ENCODE data around the gene LRRC1. TPM values are rescaled to one million over a fixed set of nuclear protein-coding genes. Genes with fewer than 3 reads are reported as not detected.

Gene LRRC1
- total RNA-seq, 4 donors from 2014 or later, result 39.0 to 62.5 (median 52.2) TPM

GRCh38 chr6:53929821-53930120, 135.0 kb downstream of the LRRC1 start:
- TF ChIP-seq CTCF (IDR thresholded peaks at IDR 0.05) (no peak), POLR2A (IDR thresholded peaks at IDR 0.05) (no peak)
- peak in 1 of 2 donors; percentile 78 for DNase-seq (ENCODE audit: low spot score in 2 of 2)
- 44 to 74% methylated on average over 6 of the region's 6 CpGs for WGBS, 2 donors
- intact Hi-C loops (cut with DNase I; ENCODE audit: low total_unique reads), result no loop called here
- H3K4me3 ChIP-seq (ENCODE audit: low read depth, poor library complexity, severe bottlenecking), result no peak overlapping the region

- 38 to 42% methylated on average over 1 of the region's 1 CpG for WGBS, 2 donors
- no peak for TF ChIP-seq POLR2A (IDR thresholded peaks at IDR 0.05)
- intact Hi-C loops (cut with DNase I; ENCODE audit: low total_unique reads), result no loop called here
- DNase-seq (ENCODE audit: low spot score in 2 of 2), result no peak
- H3K4me3 ChIP-seq (ENCODE audit: low read depth, poor library complexity, severe bottlenecking), result no peak overlapping the region
Measured at GRCh38 chr6:53930330-53930729, 135.5 kb downstream of the LRRC1 start.

- WGBS, 2 donors, result 61 to 62% methylated on average over 3 of the region's 3 CpGs
- no peak for TF ChIP-seq POLR2A (IDR thresholded peaks at IDR 0.05)
- TF ChIP-seq CTCF (IDR thresholded peaks at IDR 0.05), result no peak
- intact Hi-C loops (cut with DNase I; ENCODE audit: low total_unique reads), result no loop called here
- DNase-seq (ENCODE audit: low spot score in 2 of 2), result no peak
- no peak overlapping the region for H3K4me3 ChIP-seq (ENCODE audit: low read depth, poor library complexity, severe bottlenecking)
Measured at GRCh38 chr6:53931086-53931485, 136.3 kb downstream of the LRRC1 start.

GRCh38 chr6:53932516-53932915, 137.7 kb downstream of the LRRC1 start:
- intact Hi-C loops (cut with DNase I; ENCODE audit: low total_unique reads), result no loop called here
- TF ChIP-seq CTCF (IDR thresholded peaks at IDR 0.05) (no peak), POLR2A (IDR thresholded peaks at IDR 0.05) (no peak)
- DNase-seq (ENCODE audit: low spot score in 2 of 2), result no peak
- WGBS, 2 donors, result 61 to 65% methylated on average over 2 of the region's 2 CpGs
- no peak overlapping the region for H3K4me3 ChIP-seq (ENCODE audit: low read depth, poor library complexity, severe bottlenecking)

- TF ChIP-seq CTCF (IDR thresholded peaks at IDR 0.05) (no peak), POLR2A (IDR thresholded peaks at IDR 0.05) (no peak)
- H3K4me3 ChIP-seq (ENCODE audit: low read depth, poor library complexity, severe bottlenecking), result no peak overlapping the region
- 64 to 72% methylated on average over 6 of the region's 6 CpGs for WGBS, 2 donors
- no peak for DNase-seq (ENCODE audit: low spot score in 2 of 2)
- intact Hi-C loops (cut with DNase I; ENCODE audit: low total_unique reads), result no loop called here
Measured at GRCh38 chr6:53934023-53934422, 139.2 kb downstream of the LRRC1 start.

GRCh38 chr6:53937461-53937860, 142.7 kb downstream of the LRRC1 start:
- intact Hi-C loops (cut with DNase I; ENCODE audit: low total_unique reads), result no loop called here
- DNase-seq (ENCODE audit: low spot score in 2 of 2), result no peak
- no peak for TF ChIP-seq POLR2A (IDR thresholded peaks at IDR 0.05)
- TF ChIP-seq CTCF (IDR thresholded peaks at IDR 0.05), result no peak
- H3K4me3 ChIP-seq (ENCODE audit: low read depth, poor library complexity, severe bottlenecking), result no peak overlapping the region
- 65% methylated on average over 4 of the region's 4 CpGs for WGBS, 2 donors
